Calu3 (cell line): ENCODE data around the gene ZSCAN5A. TPM values are rescaled to one million over a fixed set of nuclear protein-coding genes. Genes with fewer than 3 reads are reported as not detected.
"Not testable (repeated sequence)": the region's sequence is repeated elsewhere in the genome, so short reads cannot be mapped to it uniquely, and the experiment has no call there.

Source experiments
- BruUV-seq: library from RNA; stranded (reverse); fragments of 400-500 nt; replicated peaks from 2 replicates; lab custom pipeline; 2021; lab: Mats Ljungman, UMichigan
- CTCF ChIA-PET: fragments of 300-600 bp; sonication (Branson Sonifier 250); formaldehyde crosslinking; loops from one replicate; lab custom pipeline; 2022; ENCODE audit warnings: antibody characterized with exemption; lab: Charles Lee
- DNase-seq: peaks from one replicate; pipeline ENCODE4 v3.0.0; 2022
- H3K27ac Mint-ChIP-seq: one replicate; pipeline ENCODE4 v1.8.0; 2022; ENCODE audit warnings: mixed read lengths; ENCODE audit not compliant: unreplicated experiment
- H3K27me3 Mint-ChIP-seq: one replicate; pipeline ENCODE4 v1.8.0; 2022; ENCODE audit warnings: mixed read lengths; ENCODE audit not compliant: unreplicated experiment
- H3K36me3 Mint-ChIP-seq: one replicate; pipeline ENCODE4 v1.8.0; 2022; ENCODE audit warnings: mild to moderate bottlenecking, moderate library complexity, mixed read lengths; ENCODE audit not compliant: insufficient read depth, unreplicated experiment
- H3K4me1 Mint-ChIP-seq: one replicate; pipeline ENCODE4 v1.8.0; 2022; ENCODE audit warnings: mild to moderate bottlenecking, low read depth, mixed read lengths; ENCODE audit not compliant: unreplicated experiment
- H3K4me3 Mint-ChIP-seq: one replicate; pipeline ENCODE4 v1.8.0; 2022; ENCODE audit warnings: mild to moderate bottlenecking, low read depth, moderate library complexity, mixed read lengths; ENCODE audit not compliant: unreplicated experiment
- H3K9me3 Mint-ChIP-seq: one replicate; pipeline ENCODE4 v1.8.0; 2022; ENCODE audit warnings: low read depth, mixed read lengths; ENCODE audit not compliant: unreplicated experiment
- intact Hi-C: fragments of 100-400 bp; cut with micrococcal nuclease; formaldehyde crosslinking; loops from one replicate; pipeline ENCODE4 v1.10.0; 2022; ENCODE audit not compliant: unreplicated experiment
- total RNA-seq: library from RNA; stranded (reverse); gene quantifications from 2 replicates; pipeline ENCODE4 v1.2.3, GENCODE V29; 2022
- TF ChIP-seq, protein P1 (sequence below): fragments of 200-600 bp; IDR thresholded peaks from one replicate; pipeline ENCODE4 v1.8.0; 2022; ENCODE audit warnings: antibody characterized with exemption; ENCODE audit not compliant: unreplicated experiment

Gene ZSCAN5A
- total RNA-seq, 1 experiment from 2014 or later, result 13.5 TPM

DNA sequence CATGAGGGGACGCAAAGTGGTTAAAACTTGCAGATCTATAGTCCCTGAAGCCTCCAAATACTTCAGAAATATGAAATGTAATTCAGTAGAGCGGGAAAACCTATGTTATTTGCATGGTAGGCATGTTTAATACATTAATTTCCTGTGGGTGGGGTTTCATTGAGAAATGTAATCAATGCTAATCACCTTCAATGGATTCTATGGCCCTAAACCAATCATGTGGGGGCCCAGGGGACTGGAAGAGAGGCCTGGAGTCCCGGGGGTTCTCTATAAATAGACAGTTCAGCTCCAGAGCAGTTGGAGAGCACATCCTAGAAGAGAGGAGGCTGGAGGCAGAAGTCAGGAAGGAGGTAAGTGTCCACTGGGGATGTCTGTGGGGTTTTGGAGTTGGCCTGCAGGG, 112.7 kb downstream of the ZSCAN5A start, which contains the start of gene ZSCAN5C:
ZSCAN5C (plus strand) TSS at position 301 of the 400 bp plus-strand sequence. CDS start 3,641 bp downstream, outside the sequence.
- H3K27me3 Mint-ChIP-seq, result peaks cover 41% of the 10 kb centered on the region
- no peak within 1 kb of the TSS for H3K27ac Mint-ChIP-seq
- H3K9me3 Mint-ChIP-seq, result peaks cover 3% of the 10 kb centered on the region
- intact Hi-C loops, result no loop called here
- CTCF ChIA-PET, result no interaction called here
- no TSS peak for BruUV-seq
- no peaks in the 10 kb centered on the region for H3K4me1 Mint-ChIP-seq
- H3K36me3 Mint-ChIP-seq, result no peaks in the 10 kb centered on the region
- H3K4me3 Mint-ChIP-seq, result no peak within 1 kb of the TSS
- TF ChIP-seq, protein P1, sequence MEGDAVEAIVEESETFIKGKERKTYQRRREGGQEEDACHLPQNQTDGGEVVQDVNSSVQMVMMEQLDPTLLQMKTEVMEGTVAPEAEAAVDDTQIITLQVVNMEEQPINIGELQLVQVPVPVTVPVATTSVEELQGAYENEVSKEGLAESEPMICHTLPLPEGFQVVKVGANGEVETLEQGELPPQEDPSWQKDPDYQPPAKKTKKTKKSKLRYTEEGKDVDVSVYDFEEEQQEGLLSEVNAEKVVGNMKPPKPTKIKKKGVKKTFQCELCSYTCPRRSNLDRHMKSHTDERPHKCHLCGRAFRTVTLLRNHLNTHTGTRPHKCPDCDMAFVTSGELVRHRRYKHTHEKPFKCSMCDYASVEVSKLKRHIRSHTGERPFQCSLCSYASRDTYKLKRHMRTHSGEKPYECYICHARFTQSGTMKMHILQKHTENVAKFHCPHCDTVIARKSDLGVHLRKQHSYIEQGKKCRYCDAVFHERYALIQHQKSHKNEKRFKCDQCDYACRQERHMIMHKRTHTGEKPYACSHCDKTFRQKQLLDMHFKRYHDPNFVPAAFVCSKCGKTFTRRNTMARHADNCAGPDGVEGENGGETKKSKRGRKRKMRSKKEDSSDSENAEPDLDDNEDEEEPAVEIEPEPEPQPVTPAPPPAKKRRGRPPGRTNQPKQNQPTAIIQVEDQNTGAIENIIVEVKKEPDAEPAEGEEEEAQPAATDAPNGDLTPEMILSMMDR, result no peak
- no peak for DNase-seq

DNA sequence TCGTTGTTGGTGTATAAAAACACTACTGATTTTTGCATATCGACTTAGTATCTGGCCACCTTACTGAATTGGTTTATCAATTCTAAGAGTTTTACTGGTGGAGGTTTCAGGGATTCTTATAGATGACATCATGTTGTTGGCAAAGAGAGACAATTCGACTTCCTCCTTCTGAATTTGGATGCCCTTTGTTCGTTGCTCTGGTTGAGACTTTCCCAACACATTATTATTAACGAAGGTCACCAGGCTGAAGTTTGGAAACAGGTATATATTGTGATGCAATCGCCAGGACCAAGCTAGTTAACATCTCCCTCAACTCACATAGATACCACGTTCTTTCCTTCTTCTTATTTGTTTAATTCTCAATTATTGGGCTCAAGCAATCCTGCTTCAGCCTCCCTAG, 115.0 kb downstream of the ZSCAN5A start:
- H3K4me3 Mint-ChIP-seq, result no peak overlapping the region
- peaks cover 3% of the 10 kb centered on the region for H3K9me3 Mint-ChIP-seq
- H3K27me3 Mint-ChIP-seq, result peaks cover 20% of the 10 kb centered on the region
- no peak for DNase-seq
- intact Hi-C loops, result no loop called here
- no peak overlapping the region for H3K27ac Mint-ChIP-seq
- no peaks in the 10 kb centered on the region for H3K36me3 Mint-ChIP-seq
- CTCF ChIA-PET, result no interaction called here
- TF ChIP-seq, protein P1, result no peak
- no peaks in the 10 kb centered on the region for H3K4me1 Mint-ChIP-seq
- no TSS peak for BruUV-seq

DNA sequence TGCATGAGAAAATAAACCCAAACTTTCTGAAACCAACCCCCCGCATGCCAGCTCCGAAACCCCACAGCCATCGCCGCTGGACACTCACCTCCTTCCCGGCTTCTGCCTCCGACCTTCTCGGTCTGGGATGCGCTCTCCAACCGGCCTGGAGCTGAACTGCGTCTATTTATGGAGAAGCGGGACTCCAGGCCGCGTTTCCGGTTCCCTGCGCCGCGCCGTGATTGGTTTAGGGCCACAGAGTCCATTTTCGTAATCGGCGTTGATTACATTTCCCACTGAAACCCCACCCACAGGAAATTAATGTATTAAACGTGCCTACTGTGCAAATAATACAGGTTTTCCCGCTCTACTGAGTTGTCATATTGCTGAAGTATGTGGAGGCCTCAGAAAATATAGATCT, 117.0 kb downstream of the ZSCAN5A start, which contains the start of gene ZSCAN5B:
ZSCAN5B (minus strand) TSS at position 138 of the 400 bp plus-strand sequence. CDS start 4,731 bp downstream, outside the sequence.
- CTCF ChIA-PET, H3K4me1 Mint-ChIP-seq, H3K36me3 Mint-ChIP-seq, H3K27ac Mint-ChIP-seq, H3K4me3 Mint-ChIP-seq, DNase-seq, intact Hi-C loops, BruUV-seq, H3K9me3 Mint-ChIP-seq: not testable (repeated sequence)
- H3K27me3 Mint-ChIP-seq, result peaks cover 25% of the 10 kb centered on the region

DNA sequence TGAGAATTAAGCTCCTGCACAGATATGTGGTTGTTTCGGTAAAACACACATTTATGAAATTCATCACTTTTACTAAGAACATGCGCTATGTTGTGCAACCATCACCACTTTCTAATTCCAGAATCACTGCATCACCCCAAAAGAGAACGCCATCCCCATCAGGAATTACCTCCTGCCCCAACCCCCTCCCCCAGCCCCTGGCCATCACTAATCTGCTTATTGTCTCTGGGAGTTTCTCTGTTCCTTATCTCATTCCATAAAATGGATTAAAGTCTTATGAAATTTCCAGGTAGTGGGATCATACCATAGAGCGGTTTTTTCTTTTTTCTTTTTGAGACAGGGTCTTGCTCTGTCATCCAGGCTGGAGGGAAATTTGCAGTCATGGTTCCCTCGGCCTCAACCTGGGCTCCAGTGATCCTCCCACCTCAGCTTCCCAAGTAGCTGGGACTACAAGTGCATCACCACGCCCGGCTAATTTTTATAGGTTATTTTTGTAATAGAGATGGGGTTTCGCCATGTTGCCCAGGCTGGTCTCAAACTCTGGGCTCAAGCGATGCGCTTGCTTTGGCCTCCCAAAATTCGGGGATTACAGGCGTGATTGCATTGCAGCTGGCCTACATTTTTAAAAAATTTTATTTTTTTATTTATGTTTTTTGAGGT, 120.5 kb downstream of the ZSCAN5A start:
- BruUV-seq, result no TSS peak
- TF ChIP-seq, protein P1, result no peak
- H3K36me3 Mint-ChIP-seq, result no peaks in the 10 kb centered on the region
- peaks cover 42% of the 10 kb centered on the region for H3K27me3 Mint-ChIP-seq
- H3K4me1 Mint-ChIP-seq, result no peaks in the 10 kb centered on the region
- intact Hi-C loops, result no loop called here
- no peak overlapping the region for H3K27ac Mint-ChIP-seq
- CTCF ChIA-PET, result no interaction called here
- no peak overlapping the region for H3K4me3 Mint-ChIP-seq
- H3K9me3 Mint-ChIP-seq, result peaks cover 3% of the 10 kb centered on the region
- no peak for DNase-seq

DNA sequence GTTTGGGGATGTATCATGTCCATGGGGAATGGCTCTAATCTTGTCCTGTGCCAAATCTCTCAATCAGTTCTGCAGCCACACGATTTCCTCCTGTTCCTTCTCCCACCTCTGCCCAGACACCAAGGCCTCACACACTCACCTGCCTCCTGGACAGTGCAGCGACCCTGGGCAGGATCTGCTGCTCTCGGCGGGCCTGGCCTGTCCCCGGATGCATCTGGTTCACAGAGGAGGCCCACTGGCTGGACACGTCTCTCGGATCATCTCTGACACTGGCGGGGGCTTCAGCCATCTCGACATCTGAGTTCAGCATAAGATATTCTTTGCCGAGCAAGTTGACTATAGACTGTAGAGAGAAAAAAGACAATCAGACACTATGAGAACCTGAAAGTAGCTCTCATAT, 122.9 kb downstream of the ZSCAN5A start:
- CTCF ChIA-PET, result interaction anchor here (1.0 kb wide), 1 partner anchor 27 kb away, joined by 3 read pairs; no protein-coding TSS in a partner anchor
- no peaks in the 10 kb centered on the region for H3K36me3 Mint-ChIP-seq
- no peak for DNase-seq
- TF ChIP-seq, protein P1, result no peak
- no peak overlapping the region for H3K27ac Mint-ChIP-seq
- H3K27me3 Mint-ChIP-seq, result peaks cover 42% of the 10 kb centered on the region
- no peaks in the 10 kb centered on the region for H3K9me3 Mint-ChIP-seq
- H3K4me1 Mint-ChIP-seq, result no peaks in the 10 kb centered on the region
- intact Hi-C loops, result no loop called here
- no TSS peak for BruUV-seq
- no peak overlapping the region for H3K4me3 Mint-ChIP-seq
